Measurements from ENCODE around the gene SNX20.
A peak's percentile ranks its signal among the peaks of the same experiment; 100 is the strongest.

The SNX20 gene

GRCh38 chr16:50667497-50668367 lies 13.4 kb downstream of the SNX20 start:
- no peak for DNase-seq
- in situ Hi-C loops (cut with HindIII; ENCODE audit: low pct_ligation_motif_present, low pct_unique_long_range_greater_than_20kb, low sequenced_read_pairs): no loop called here

GRCh38 chr16:50666658-50667496 lies 14.2 kb downstream of the SNX20 start:
- DNase-seq: no peak
- in situ Hi-C loops (cut with HindIII; ENCODE audit: low pct_ligation_motif_present, low pct_unique_long_range_greater_than_20kb, low sequenced_read_pairs): no loop called here

GRCh38 chr16:50665128-50665878 lies 15.8 kb downstream of the SNX20 start:
- peak; percentile 73 for DNase-seq

GRCh38 chr16:50664270-50664669 lies 16.8 kb downstream of the SNX20 start:
- in situ Hi-C loops (cut with HindIII; ENCODE audit: low pct_ligation_motif_present, low pct_unique_long_range_greater_than_20kb, low sequenced_read_pairs): no loop called here
- no peak for DNase-seq

More at GRCh38 chr16:50665128-50665878, 15.8 kb downstream of the SNX20 start:
- in situ Hi-C loops (cut with HindIII; ENCODE audit: low pct_ligation_motif_present, low pct_unique_long_range_greater_than_20kb, low sequenced_read_pairs): no loop called here

GRCh38 chr16:50662306-50662940 lies 18.7 kb downstream of the SNX20 start:
- no peak for DNase-seq
- in situ Hi-C loops (cut with HindIII; ENCODE audit: low pct_ligation_motif_present, low pct_unique_long_range_greater_than_20kb, low sequenced_read_pairs): no loop called here

- in situ Hi-C loops (cut with HindIII; ENCODE audit: low pct_ligation_motif_present, low pct_unique_long_range_greater_than_20kb, low sequenced_read_pairs): no loop called here
These were observed 21.3 kb downstream of the SNX20 start for GRCh38 chr16:50659806-50660205.

GRCh38 chr16:50657241-50657640 lies 23.9 kb downstream of the SNX20 start:
- in situ Hi-C loops (cut with HindIII; ENCODE audit: low pct_ligation_motif_present, low pct_unique_long_range_greater_than_20kb, low sequenced_read_pairs): no loop called here
- DNase-seq: no peak

More at GRCh38 chr16:50659806-50660205, 21.3 kb downstream of the SNX20 start:
- no peak for DNase-seq

GRCh38 chr16:50655558-50656055 lies 25.5 kb downstream of the SNX20 start:
- in situ Hi-C loops (cut with HindIII; ENCODE audit: low pct_ligation_motif_present, low pct_unique_long_range_greater_than_20kb, low sequenced_read_pairs): no loop called here
- no peak for DNase-seq

GRCh38 chr16:50653633-50654519 lies 27.2 kb downstream of the SNX20 start:
- DNase-seq: no peak
- in situ Hi-C loops (cut with HindIII; ENCODE audit: low pct_ligation_motif_present, low pct_unique_long_range_greater_than_20kb, low sequenced_read_pairs): no loop called here

GRCh38 chr16:50652836-50653425 lies 28.2 kb downstream of the SNX20 start:
- DNase-seq: no peak
- in situ Hi-C loops (cut with HindIII; ENCODE audit: low pct_ligation_motif_present, low pct_unique_long_range_greater_than_20kb, low sequenced_read_pairs): no loop called here

GRCh38 chr16:50651835-50652438 lies 29.2 kb downstream of the SNX20 start:
- in situ Hi-C loops (cut with HindIII; ENCODE audit: low pct_ligation_motif_present, low pct_unique_long_range_greater_than_20kb, low sequenced_read_pairs): no loop called here
- no peak for DNase-seq

GRCh38 chr16:50646345-50646744 lies 34.8 kb downstream of the SNX20 start:
- in situ Hi-C loops (cut with HindIII; ENCODE audit: low pct_ligation_motif_present, low pct_unique_long_range_greater_than_20kb, low sequenced_read_pairs): no loop called here
- no peak for DNase-seq

- in situ Hi-C loops (cut with HindIII; ENCODE audit: low pct_ligation_motif_present, low pct_unique_long_range_greater_than_20kb, low sequenced_read_pairs): no loop called here
- no peak for DNase-seq
These were observed 35.4 kb downstream of the SNX20 start for GRCh38 chr16:50645563-50646220.

GRCh38 chr16:50644729-50645128 lies 36.4 kb downstream of the SNX20 start:
- DNase-seq: peak; percentile 15
- in situ Hi-C loops (cut with HindIII; ENCODE audit: low pct_ligation_motif_present, low pct_unique_long_range_greater_than_20kb, low sequenced_read_pairs): no loop called here

GRCh38 chr16:50644245-50644644 lies 36.9 kb downstream of the SNX20 start:
- DNase-seq: no peak
- in situ Hi-C loops (cut with HindIII; ENCODE audit: low pct_ligation_motif_present, low pct_unique_long_range_greater_than_20kb, low sequenced_read_pairs): no loop called here

GRCh38 chr16:50643192-50643591 lies 37.9 kb downstream of the SNX20 start:
- in situ Hi-C loops (cut with HindIII; ENCODE audit: low pct_ligation_motif_present, low pct_unique_long_range_greater_than_20kb, low sequenced_read_pairs): no loop called here
- no peak for DNase-seq
